PC-9 (cell line): ENCODE data around the gene EDEM2. TPM values are rescaled to one million over a fixed set of nuclear protein-coding genes. Genes with fewer than 3 reads are reported as not detected.

ENCODE experiments used
- BruUV-seq: library from RNA; stranded (reverse); fragments of 400-500 nt; replicated peaks from 2 replicates; lab custom pipeline; 2021; lab: Mats Ljungman, UMichigan
- CTCF ChIA-PET: fragments of 300-600 bp; sonication (Branson Sonifier 250); formaldehyde crosslinking; loops from one replicate; lab custom pipeline; 2022; ENCODE audit warnings: antibody characterized with exemption; lab: Charles Lee
- POLR2A ChIA-PET: fragments of 300-600 bp; sonication (Branson Sonifier 250); formaldehyde crosslinking; loops from one replicate; lab custom pipeline; 2022; ENCODE audit warnings: antibody characterized with exemption; ENCODE audit not compliant: unreplicated experiment; lab: Charles Lee
- DNase-seq, 2 experiments: peaks; one replicate each; pipeline versions ENCODE4 v3.0.0 to v3.0.0-alpha.2; 2015 to 2022; ENCODE audit warnings: mixed read lengths in 1 of 2
- H2AFZ ChIP-seq: fragments of 200-600 bp; sonication (generic); 2 replicates; pipeline ENCODE4 v1.8.1; 2017; ENCODE audit warnings: antibody characterized with exemption
- H3F3A ChIP-seq: fragments of 200-600 bp; sonication (generic); 2 replicates; pipeline ENCODE4 v1.8.1; 2017; ENCODE audit warnings: antibody characterized with exemption, mild to moderate bottlenecking, low read depth; ENCODE audit not compliant: insufficient read depth
- H3K27ac ChIP-seq: fragments of 200-600 bp; sonication (generic); 2 replicates; pipeline ENCODE4 v1.6.1; 2016; ENCODE audit warnings: mixed run types
- H3K27me3 ChIP-seq: fragments of 200-600 bp; sonication (generic); 2 replicates; pipeline ENCODE4 v1.6.1; 2016; ENCODE audit warnings: low read depth, mixed run types; ENCODE audit not compliant: insufficient read depth
- H3K36me3 ChIP-seq: fragments of 200-600 bp; sonication (generic); 2 replicates; pipeline ENCODE4 v1.6.1; 2016; ENCODE audit warnings: low read depth, mixed run types
- H3K4me1 ChIP-seq: fragments of 200-600 bp; sonication (generic); replicated peaks from 2 replicates; pipeline ENCODE4 v1.6.1; 2016; ENCODE audit warnings: mixed run types; ENCODE audit not compliant: insufficient read depth
- H3K4me2 ChIP-seq: fragments of 200-600 bp; sonication (generic); 2 replicates; pipeline ENCODE4 v1.6.1; 2017; ENCODE audit warnings: mixed run types
- H3K4me3 ChIP-seq: fragments of 200-600 bp; sonication (generic); 2 replicates; pipeline ENCODE4 v1.6.1; 2016; ENCODE audit warnings: mixed run types
- H3K79me2 ChIP-seq: fragments of 200-600 bp; sonication (generic); 2 replicates; pipeline ENCODE4 v1.6.1; 2017; ENCODE audit warnings: low read depth, mixed run types
- H3K9me2 ChIP-seq: fragments of 200-600 bp; sonication (generic); 2 replicates; pipeline ENCODE4 v1.8.1; 2017; ENCODE audit warnings: mild to moderate bottlenecking; ENCODE audit not compliant: insufficient read depth
- H3K9me3 ChIP-seq: fragments of 200-600 bp; sonication (generic); 2 replicates; pipeline ENCODE4 v1.8.1; 2016; ENCODE audit warnings: low read depth; ENCODE audit not compliant: insufficient read depth
- H4K20me1 ChIP-seq: fragments of 200-600 bp; sonication (generic); 2 replicates; pipeline ENCODE4 v1.8.1; 2017; ENCODE audit not compliant: insufficient read depth
- EZH2 ChIP-seq: fragments of 200-600 bp; sonication (generic); IDR thresholded peaks from 2 replicates; pipeline ENCODE4 v1.8.0; 2017; ENCODE audit warnings: antibody characterized with exemption, low read depth
- intact Hi-C: fragments of 100-400 bp; cut with micrococcal nuclease; formaldehyde crosslinking; loops from one replicate; pipeline ENCODE4 v1.10.0; 2022; ENCODE audit not compliant: unreplicated experiment
- total RNA-seq: library from RNA; stranded (reverse); gene quantifications from 2 replicates; pipeline ENCODE4 v1.2.3, GENCODE V29; 2021
- TF ChIP-seq, protein P1 (sequence below): fragments of 200-600 bp; sonication (generic); conservative IDR thresholded peaks from 2 replicates; pipeline ENCODE4 v1.6.1; 2017; ENCODE audit warnings: mixed run types, antibody characterized with exemption, mild to moderate bottlenecking, moderate library complexity

EDEM2 gene
- total RNA-seq, 1 experiment from 2014 or later = 34.9 TPM

DNA sequence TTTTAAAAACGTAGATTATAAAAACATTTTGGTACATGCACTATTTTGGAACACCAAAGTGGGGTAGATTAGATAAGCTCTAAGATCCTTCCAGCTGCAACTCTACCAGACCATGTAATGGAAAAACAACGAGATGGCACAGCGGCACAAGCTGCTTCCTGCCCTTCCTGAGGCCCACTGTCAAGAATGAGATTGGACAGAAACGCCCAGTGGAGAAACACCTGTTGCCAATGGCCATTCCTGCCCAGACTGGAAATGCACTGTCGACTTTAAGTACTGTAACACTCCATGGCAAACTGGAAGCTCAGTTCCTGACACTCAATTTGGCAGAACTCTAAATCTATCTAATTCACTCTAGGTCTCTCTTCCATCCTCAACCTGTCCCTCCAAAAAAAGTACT, 21.4 kb downstream of the EDEM2 start:
- TF ChIP-seq EZH2 = no peak
- TF ChIP-seq, protein P1, sequence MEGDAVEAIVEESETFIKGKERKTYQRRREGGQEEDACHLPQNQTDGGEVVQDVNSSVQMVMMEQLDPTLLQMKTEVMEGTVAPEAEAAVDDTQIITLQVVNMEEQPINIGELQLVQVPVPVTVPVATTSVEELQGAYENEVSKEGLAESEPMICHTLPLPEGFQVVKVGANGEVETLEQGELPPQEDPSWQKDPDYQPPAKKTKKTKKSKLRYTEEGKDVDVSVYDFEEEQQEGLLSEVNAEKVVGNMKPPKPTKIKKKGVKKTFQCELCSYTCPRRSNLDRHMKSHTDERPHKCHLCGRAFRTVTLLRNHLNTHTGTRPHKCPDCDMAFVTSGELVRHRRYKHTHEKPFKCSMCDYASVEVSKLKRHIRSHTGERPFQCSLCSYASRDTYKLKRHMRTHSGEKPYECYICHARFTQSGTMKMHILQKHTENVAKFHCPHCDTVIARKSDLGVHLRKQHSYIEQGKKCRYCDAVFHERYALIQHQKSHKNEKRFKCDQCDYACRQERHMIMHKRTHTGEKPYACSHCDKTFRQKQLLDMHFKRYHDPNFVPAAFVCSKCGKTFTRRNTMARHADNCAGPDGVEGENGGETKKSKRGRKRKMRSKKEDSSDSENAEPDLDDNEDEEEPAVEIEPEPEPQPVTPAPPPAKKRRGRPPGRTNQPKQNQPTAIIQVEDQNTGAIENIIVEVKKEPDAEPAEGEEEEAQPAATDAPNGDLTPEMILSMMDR = no peak
- intact Hi-C loops = no loop called here

DNA sequence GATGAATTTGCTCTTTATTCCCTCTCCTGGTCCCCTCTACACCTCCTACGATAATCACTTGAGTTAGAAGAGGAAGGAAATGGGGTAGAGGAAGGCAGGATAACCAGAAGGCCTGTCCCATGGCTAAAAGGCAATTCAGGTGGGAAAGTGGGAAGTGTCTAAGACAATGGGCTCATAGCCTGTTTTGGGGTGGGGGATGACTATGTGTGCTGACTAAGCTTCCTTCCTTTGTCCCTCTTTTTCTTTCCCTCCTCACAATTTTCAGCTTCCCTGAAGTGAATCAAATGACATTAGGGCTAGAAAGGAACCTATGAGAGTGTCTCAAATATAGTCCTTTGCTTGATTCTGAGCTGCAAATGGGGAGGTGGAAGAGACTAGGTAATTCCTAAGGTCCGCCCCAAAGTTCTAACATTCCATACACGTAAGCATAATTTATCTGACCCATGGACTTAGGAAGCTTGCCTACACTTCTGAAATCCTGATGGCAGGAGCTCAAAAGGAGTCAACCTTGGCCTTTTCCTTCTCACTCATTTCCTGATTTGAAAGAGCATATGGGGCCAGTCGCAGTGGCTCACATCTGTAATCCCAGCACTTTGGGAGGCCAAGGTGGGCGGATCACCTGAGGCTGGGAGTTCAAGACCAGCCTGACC, 24.3 kb downstream of the EDEM2 start:
- Histone ChIP-seq H3K27me3 (no peaks in the 10 kb centered on the region), H4K20me1 (no peaks in the 10 kb centered on the region), H3K27ac (no peak overlapping the region), H3K4me3 (no peak overlapping the region), H3K79me2 (no peaks in the 10 kb centered on the region), H3K4me2 (no peak overlapping the region), H3K4me1 (0 out of 2 replicates have a peak, but pooled peaks cover 8% of the 10 kb centered on the region), H3K36me3 (peaks cover 26% of the 10 kb centered on the region), H2AFZ (no peak overlapping the region), H3K9me2 (no peaks in the 10 kb centered on the region), H3F3A (no peaks in the 10 kb centered on the region), H3K9me3 (no peaks in the 10 kb centered on the region)
- CTCF ChIA-PET = interaction anchor here (0.6 kb wide), 1 partner anchor 246 kb away, joined by 18 read pairs; the partner anchor contains the start of gene ACSS2
- DNase-seq = no peak
- POLR2A ChIA-PET = interaction anchor here (0.7 kb wide), 1 partner anchor 505 kb away, joined by 5 read pairs; no protein-coding TSS in a partner anchor
- TF ChIP-seq, protein P1 = no peak
- no peak for TF ChIP-seq EZH2
- intact Hi-C loops = no loop called here
- BruUV-seq = no TSS peak

More for the DNA sequence above, 21.4 kb downstream of the EDEM2 start:
- H3K79me2 ChIP-seq = no peaks in the 10 kb centered on the region
- no peak overlapping the region for H3K27ac ChIP-seq
- ChIA-PET CTCF (no interaction called here), POLR2A (no interaction called here)
- H3F3A ChIP-seq = peaks cover 14% of the 10 kb centered on the region
- H3K36me3 ChIP-seq = peaks cover 19% of the 10 kb centered on the region
- BruUV-seq = no TSS peak
- H3K4me2 ChIP-seq = no peak overlapping the region
- H2AFZ ChIP-seq = no peak overlapping the region
- H3K27me3 ChIP-seq = no peaks in the 10 kb centered on the region
- H3K4me3 ChIP-seq = no peak overlapping the region
- peaks cover 15% of the 10 kb centered on the region for H3K4me1 ChIP-seq
- no peaks in the 10 kb centered on the region for H4K20me1 ChIP-seq
- H3K9me2 ChIP-seq = no peaks in the 10 kb centered on the region
- no peak for DNase-seq
- no peaks in the 10 kb centered on the region for H3K9me3 ChIP-seq

DNA sequence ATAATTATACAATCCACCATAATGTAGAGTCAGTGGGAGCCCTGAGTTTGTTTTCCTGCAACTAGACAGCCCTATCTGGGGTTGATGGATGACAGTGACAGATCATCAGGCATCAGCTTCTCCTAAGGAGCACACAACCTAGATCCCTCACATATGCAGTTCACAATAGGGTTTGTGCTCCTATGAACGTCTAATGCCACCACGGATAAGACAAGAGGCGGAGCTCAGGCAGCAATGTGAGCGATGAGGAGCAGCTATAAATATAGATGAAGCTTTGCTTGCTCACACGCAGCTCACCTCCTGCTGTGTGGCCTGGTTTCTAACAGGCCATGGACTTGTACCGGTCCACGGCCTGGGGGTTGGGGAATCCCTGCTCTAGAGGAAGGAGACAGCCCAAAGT, 25.9 kb downstream of the EDEM2 start:
- no peak overlapping the region for H2AFZ ChIP-seq
- no peak overlapping the region for H3K4me3 ChIP-seq
- intact Hi-C loops = no loop called here
- no peak overlapping the region for H3K27ac ChIP-seq
- H3K4me1 ChIP-seq = 0 out of 2 replicates have a peak, but pooled peaks cover 8% of the 10 kb centered on the region
- BruUV-seq = no TSS peak
- no peaks in the 10 kb centered on the region for H3K27me3 ChIP-seq
- DNase-seq = no peak
- ChIA-PET POLR2A (no interaction called here), CTCF (interaction anchor here (0.7 kb wide), 1 partner anchor 24 kb away, joined by 10 read pairs; no protein-coding TSS in a partner anchor)
- no peaks in the 10 kb centered on the region for H3K9me3 ChIP-seq
- TF ChIP-seq EZH2 = no peak
- no peaks in the 10 kb centered on the region for H4K20me1 ChIP-seq
- no peaks in the 10 kb centered on the region for H3K9me2 ChIP-seq
- peaks cover 25% of the 10 kb centered on the region for H3K36me3 ChIP-seq
- no peak overlapping the region for H3K4me2 ChIP-seq
- H3K79me2 ChIP-seq = no peaks in the 10 kb centered on the region
- no peaks in the 10 kb centered on the region for H3F3A ChIP-seq
